Right renal pelvis (tissue), 4 donors: ENCODE results near the gene REC8. TPM values are rescaled to one million over a fixed set of nuclear protein-coding genes. Genes with fewer than 3 reads are reported as not detected.

Source experiments
- DNase-seq, 4 donors: peaks; one replicate each; pipeline ENCODE4 v3.0.0-alpha.2; 2013; ENCODE audit warnings: low read depth in 4 of 4, low spot score in 3 of 4, missing footprints in 1 of 4
- polyA plus RNA-seq, 4 donors: library from polyadenylated mRNA; unstranded; fragments of 120-200 nt; gene quantifications; one replicate each; pipeline ENCODE4 v1.2.1, GENCODE V29; 2013; ENCODE audit not compliant: insufficient read length in 4 of 4

The REC8 gene
- polyA plus RNA-seq, 4 donors, result 60.0 to 70.1 (median 64.3) TPM

DNA sequence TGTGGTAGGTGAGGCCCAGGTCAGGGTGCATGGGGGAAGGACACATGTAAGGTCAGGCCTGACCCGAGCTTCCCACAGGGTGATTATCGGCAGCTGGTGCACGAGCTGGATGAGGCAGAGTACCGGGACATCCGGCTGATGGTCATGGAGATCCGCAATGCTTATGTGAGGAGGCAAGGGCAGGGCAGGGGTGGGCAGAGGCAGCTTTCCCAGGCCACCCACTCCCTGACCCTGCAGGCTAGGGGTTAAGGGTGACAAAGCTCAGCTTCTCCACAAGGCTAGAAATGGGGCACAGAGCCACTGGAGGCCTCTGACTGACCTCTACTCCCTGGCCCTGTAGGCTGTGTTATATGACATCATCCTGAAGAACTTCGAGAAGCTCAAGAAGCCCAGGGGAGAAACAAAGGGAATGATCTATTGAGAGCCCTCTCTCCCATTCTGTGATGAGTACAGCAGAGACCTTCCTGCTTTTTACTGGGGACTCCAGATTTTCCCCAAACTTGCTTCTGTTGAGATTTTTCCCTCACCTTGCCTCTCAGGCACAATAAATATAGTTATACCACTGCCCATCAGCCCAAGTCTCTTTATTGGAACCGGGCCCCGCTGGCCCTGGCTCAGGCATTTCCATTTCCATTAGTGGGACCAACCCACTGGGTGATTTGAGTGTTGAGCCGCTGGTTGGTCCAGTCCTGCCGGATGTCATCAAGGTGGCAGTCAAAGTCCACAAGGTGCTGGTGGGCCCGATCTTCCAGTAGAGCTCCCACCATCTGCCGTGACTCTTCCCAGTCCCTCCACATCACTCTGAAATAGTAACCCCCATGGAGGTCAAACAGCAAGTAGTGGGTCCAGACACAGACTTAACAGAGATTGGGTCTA is 33.2 kb upstream of the REC8 start:
- no peak for DNase-seq

- DNase-seq, result no peak
These were observed 32.5 kb upstream of the REC8 start for GRCh38 chr14:24139272-24139934.

- peak; percentile 99 to 100 (median 99) for DNase-seq
These were observed 30.6 kb upstream of the REC8 start, which contains the start of gene EMC9 for GRCh38 chr14:24141097-24141880. Gene EMC9 (minus strand): TSS chr14:24141591. CDS start chr14:24141304, 287 bp downstream.

- DNase-seq, result no peak
These were observed 28.4 kb upstream of the REC8 start for GRCh38 chr14:24143511-24143910.

- DNase-seq, result no peak
These were observed 27.4 kb upstream of the REC8 start for GRCh38 chr14:24144451-24144850.

DNA sequence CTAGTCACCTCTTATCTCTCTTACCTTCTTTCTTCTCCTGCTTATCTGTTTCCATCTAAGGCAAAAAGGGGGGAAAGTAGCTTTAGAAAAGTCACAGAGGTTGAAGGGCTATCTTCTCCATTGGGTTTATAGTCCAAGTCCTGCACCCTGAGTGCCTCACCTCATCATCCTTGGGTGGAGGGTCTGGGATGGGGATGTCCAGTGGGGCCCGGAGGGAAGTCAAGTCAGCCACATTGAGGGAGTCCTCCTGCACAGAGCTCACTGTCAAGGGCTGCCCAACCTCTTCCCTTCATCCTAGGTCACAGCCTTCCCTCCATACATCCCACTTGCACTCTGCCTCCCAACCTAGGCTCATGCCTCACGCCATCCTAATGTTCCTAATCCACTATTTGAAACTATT is 26.7 kb upstream of the REC8 start:
- no peak for DNase-seq

DNA sequence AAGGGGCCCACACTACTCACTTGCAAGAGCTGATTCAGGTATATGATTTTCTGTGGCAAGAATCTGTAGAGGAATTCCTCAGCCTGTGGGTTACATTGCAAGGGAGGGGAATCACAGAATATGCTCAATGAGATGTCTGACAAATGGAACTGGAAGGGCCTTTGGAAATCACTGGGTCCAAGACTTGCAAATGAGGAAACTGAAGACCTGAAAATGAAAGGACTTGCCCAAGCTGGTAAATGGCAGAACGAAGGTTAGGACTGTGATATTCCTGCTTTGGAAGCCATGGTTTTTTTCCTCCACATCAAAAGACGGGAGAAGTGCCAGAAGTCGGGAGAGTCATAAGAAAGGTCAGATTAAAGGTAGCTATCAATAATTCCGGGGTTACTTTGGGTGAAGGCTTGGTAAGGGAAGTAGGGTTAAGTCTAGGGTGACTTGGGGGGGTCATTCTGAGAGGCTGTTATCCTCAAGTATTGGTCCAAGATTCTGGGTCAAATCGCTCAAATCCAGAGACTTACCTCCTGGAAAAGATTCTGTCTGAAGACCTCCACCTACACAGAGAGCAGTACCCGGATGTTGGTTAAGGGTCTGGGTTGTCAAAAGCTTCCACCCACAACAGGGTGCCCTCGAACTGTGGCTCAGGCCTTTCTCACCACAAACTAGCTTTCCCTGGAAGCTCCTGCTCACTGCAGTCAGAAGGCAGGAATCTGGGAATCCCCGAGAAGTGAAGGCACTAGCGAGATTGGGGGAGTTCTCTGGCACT is 26.0 kb upstream of the REC8 start:
- no peak for DNase-seq

DNA sequence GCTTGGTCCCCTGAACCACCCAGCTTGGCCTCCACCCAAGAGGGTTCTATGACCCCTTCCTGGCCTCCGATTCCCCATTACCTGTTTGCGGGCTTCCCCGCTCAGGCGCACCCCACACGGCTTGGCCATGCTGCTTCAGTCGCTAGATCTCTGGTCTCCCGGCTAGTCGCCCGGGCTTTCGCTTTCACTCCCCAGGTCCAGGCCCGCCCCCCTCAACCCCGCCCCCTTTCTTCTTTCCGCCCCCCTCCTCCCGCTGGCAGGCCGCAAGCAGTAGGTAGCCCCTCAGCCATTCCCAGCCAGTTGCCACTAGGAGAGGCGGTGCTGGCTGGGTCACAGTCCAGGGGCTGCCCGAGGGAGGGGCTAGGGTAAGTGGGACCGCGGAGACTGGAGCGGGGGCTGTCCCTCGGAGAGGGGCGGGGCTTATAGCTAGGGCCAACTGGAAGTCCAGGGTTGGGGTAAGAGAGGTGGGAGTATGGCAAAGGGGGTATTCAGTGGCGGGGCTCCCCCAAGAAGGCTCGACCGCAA is 25.4 kb upstream of the REC8 start, which contains the start of gene PSME2:
Gene PSME2 (minus strand): TSS at position 158 of the 525 bp plus-strand sequence. CDS start 29 bp downstream, at position 129.
- peak; percentile 86 to 94 (median 90) for DNase-seq

GRCh38 chr14:24146978-24147760 is 24.7 kb upstream of the REC8 start, which contains the start of gene RNF31:
Gene RNF31 (plus strand): TSS chr14:24147498. CDS start chr14:24147699, 201 bp downstream.
- peak; percentile 95 to 98 (median 96) for DNase-seq

DNA sequence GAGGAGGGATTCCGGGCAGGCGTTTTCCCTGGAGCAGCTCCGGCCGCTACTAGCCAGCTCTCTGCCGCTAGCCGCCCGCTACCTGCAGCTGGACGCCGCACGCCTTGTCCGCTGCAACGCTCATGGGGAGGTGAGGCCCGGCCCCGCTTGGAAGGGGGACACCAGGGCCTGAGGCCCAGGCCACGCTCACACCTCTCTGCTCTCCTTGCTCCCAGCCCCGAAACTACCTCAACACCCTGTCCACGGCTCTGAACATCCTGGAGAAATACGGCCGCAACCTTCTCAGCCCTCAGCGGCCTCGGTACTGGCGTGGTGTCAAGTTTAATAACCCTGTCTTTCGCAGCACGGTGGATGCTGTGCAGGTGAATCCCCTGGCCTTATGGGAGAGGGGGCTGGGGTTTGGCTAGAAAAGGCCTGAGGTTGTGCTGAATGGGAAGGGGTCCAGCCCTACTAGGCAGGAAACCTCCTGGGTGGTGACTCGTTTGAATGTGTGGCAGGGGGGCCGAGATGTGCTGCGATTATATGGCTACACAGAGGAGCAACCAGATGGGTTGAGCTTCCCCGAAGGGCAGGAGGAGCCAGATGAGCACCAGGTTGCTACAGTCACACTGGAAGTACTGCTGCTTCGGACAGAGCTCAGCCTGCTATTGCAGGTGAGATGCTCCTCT is 24.0 kb upstream of the REC8 start:
- no peak for DNase-seq

DNA sequence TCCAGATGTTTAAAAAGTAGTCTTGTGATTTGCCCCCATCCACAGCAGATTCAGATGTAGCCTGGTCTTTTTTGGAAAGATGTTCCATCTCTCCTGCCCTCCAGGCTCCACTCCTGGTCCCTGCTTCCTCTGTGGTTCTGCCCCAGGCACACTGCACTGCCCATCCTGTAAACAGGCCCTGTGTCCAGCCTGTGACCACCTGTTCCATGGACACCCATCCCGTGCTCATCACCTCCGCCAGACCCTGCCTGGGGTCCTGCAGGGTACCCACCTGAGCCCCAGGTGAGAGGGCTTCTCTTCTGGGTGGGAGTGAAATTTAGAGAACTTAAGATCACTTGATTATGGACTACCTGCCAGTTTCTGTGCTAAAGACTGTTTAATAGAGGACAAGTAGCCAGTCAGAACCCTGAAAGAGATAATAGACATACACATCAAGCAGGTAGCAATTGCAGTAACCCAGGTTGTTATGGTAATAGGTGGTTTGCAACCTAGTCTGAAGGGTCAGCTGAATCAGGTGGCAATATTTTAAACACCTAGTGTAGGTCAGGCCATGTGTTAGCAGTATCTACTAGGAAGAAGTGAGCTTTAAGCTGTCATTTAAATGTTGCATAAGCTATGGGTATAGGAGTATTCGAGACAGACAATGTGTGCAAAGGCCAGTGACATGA is 22.4 kb upstream of the REC8 start:
- no peak for DNase-seq

DNA sequence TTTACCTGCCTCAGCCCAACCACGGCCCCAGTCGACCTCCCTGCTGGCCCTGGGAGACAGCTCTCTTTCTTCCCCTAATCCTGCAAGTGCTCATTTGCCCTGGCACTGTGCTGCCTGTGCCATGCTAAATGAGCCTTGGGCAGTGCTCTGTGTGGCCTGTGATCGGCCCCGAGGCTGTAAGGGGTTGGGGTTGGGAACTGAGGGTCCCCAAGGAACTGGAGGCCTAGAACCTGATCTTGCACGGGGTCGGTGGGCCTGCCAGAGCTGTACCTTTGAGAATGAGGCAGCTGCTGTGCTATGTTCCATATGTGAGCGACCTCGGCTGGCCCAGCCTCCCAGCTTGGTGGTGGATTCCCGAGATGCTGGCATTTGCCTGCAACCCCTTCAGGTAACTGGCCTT is 21.8 kb upstream of the REC8 start:
- DNase-seq, result no peak

DNA sequence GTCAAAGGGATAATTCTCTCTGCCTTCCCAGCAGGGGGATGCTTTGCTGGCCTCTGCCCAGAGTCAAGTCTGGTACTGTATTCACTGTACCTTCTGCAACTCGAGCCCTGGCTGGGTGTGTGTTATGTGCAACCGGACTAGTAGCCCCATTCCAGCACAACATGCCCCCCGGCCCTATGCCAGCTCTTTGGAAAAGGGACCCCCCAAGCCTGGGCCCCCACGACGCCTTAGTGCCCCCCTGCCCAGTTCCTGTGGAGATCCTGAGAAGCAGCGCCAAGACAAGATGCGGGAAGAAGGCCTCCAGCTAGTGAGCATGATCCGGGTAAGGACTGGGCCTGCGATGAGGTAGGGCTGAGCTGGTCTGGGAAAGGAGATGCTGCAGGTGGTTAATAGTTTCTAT is 21.3 kb upstream of the REC8 start:
- no peak for DNase-seq

GRCh38 chr14:24150993-24151392 is 20.9 kb upstream of the REC8 start:
- DNase-seq, result no peak

GRCh38 chr14:24151404-24152080 is 20.3 kb upstream of the REC8 start:
- DNase-seq, result no peak

DNA sequence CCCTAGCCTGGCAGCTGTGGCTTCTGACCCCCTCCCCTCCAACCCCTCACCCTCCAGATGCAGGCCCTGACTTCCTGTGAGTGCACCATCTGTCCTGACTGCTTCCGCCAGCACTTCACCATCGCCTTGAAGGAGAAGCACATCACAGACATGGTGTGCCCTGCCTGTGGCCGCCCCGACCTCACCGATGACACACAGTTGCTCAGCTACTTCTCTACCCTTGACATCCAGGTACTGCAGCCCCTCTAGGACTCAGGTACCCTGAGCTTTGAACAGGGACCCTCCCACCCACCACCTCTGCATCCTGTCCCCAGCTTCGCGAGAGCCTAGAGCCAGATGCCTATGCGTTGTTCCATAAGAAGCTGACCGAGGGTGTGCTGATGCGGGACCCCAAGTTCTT is 16.8 kb upstream of the REC8 start:
- DNase-seq, result no peak

DNA sequence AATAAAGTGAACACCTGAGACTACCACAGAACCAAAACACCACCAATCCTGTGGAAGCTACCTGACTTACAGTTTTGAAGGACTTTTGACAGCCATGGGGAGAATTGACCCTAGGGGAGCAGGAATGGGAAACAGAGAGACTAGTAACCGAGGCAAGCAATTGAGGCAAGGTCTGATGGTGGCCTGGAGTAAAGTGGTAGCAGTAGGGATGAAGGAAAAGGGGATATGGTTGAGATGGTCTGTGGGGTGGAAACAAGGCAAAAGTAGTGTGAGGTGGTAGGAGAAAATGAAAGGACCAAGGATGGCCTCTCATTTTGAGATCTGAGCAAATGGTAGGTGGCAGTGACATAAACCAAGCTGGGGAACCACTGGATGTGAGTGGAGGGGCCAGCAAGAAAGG is 15.0 kb upstream of the REC8 start:
- no peak for DNase-seq
